ENCODE data around the gene CDH2. TPM values are rescaled to one million over a fixed set of nuclear protein-coding genes. Genes with fewer than 3 reads are reported as not detected.

Gene CDH2
- total and polyA plus RNA-seq, 2 donors (not counting 1 experiment from before 2014, with no cell fraction given) = 2.0 to 15.3 TPM

- Histone ChIP-seq H3K27ac (ENCODE audit: insufficient read depth, low read length) (no peak overlapping the region), H3K79me2 (ENCODE audit: control insufficient read depth, insufficient read depth, low read length) (no peaks in the 10 kb centered on the region), H2AFZ (ENCODE audit: low read length) (no peak overlapping the region), H3K4me2 (ENCODE audit: extremely low read depth, insufficient read depth, low read length) (no peak overlapping the region), H3K4me3 (replicated peaks in 1 of 4; ENCODE audit: control extremely low read depth in 1 of 4, insufficient read depth in 1 of 4, low read depth in 3 of 4, low read length in 4 of 4) (no peak overlapping the region), H4K20me1 (ENCODE audit: control insufficient read depth, extremely low read depth, insufficient read depth, low read length) (no peaks in the 10 kb centered on the region), H3K9me3 (ENCODE audit: control insufficient read depth, insufficient read depth, low read depth, low read length) (no peaks in the 10 kb centered on the region), H3K27me3 (ENCODE audit: control insufficient read depth, insufficient read depth, low read length) (no peaks in the 10 kb centered on the region), H3K9ac (ENCODE audit: insufficient read depth, low read length) (no peak overlapping the region), H3K4me1 (ENCODE audit: control insufficient read depth, extremely low read depth, insufficient read depth, low read length) (no peaks in the 10 kb centered on the region), H3K36me3 (ENCODE audit: control insufficient read depth, insufficient read depth, low read length) (no peaks in the 10 kb centered on the region)
- no peak for TF ChIP-seq EZH2 (IDR thresholded peaks at IDR 0.05; ENCODE audit: low read length, missing control alignments)
- TF ChIP-seq, protein P1, sequence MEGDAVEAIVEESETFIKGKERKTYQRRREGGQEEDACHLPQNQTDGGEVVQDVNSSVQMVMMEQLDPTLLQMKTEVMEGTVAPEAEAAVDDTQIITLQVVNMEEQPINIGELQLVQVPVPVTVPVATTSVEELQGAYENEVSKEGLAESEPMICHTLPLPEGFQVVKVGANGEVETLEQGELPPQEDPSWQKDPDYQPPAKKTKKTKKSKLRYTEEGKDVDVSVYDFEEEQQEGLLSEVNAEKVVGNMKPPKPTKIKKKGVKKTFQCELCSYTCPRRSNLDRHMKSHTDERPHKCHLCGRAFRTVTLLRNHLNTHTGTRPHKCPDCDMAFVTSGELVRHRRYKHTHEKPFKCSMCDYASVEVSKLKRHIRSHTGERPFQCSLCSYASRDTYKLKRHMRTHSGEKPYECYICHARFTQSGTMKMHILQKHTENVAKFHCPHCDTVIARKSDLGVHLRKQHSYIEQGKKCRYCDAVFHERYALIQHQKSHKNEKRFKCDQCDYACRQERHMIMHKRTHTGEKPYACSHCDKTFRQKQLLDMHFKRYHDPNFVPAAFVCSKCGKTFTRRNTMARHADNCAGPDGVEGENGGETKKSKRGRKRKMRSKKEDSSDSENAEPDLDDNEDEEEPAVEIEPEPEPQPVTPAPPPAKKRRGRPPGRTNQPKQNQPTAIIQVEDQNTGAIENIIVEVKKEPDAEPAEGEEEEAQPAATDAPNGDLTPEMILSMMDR (conservative IDR thresholded peaks at IDR 0.05 in 1 of 2, IDR thresholded peaks at IDR 0.05 in 1 of 2; ENCODE audit: low read depth in 1 of 2, low read length in 2 of 2) = no peak
- no peak for DNase-seq (ENCODE audit: low read depth in 2 of 2)
Measured at GRCh38 chr18:28034567-28034966, 142.4 kb downstream of the CDH2 start.

- no peaks in the 10 kb centered on the region for H3K9me3 ChIP-seq (ENCODE audit: control insufficient read depth, insufficient read depth, low read depth, low read length)
- no peak overlapping the region for H3K9ac ChIP-seq (ENCODE audit: insufficient read depth, low read length)
- no peaks in the 10 kb centered on the region for H3K27me3 ChIP-seq (ENCODE audit: control insufficient read depth, insufficient read depth, low read length)
- DNase-seq (ENCODE audit: low read depth in 2 of 2) = peak in 1 of 2 donors; percentile 50
- H3K4me1 ChIP-seq (ENCODE audit: control insufficient read depth, extremely low read depth, insufficient read depth, low read length) = no peaks in the 10 kb centered on the region
- TF ChIP-seq EZH2 (IDR thresholded peaks at IDR 0.05; ENCODE audit: low read length, missing control alignments) = no peak
- TF ChIP-seq, protein P1 (conservative IDR thresholded peaks at IDR 0.05 in 1 of 2, IDR thresholded peaks at IDR 0.05 in 1 of 2; ENCODE audit: low read depth in 1 of 2, low read length in 2 of 2) = no peak
- no peaks in the 10 kb centered on the region for H3K36me3 ChIP-seq (ENCODE audit: control insufficient read depth, insufficient read depth, low read length)
- H3K27ac ChIP-seq (ENCODE audit: insufficient read depth, low read length) = no peak overlapping the region
- no peaks in the 10 kb centered on the region for H4K20me1 ChIP-seq (ENCODE audit: control insufficient read depth, extremely low read depth, insufficient read depth, low read length)
- H3K4me3 ChIP-seq (replicated peaks in 1 of 4; ENCODE audit: control extremely low read depth in 1 of 4, insufficient read depth in 1 of 4, low read depth in 3 of 4, low read length in 4 of 4) = no peak overlapping the region
- no peaks in the 10 kb centered on the region for H3K79me2 ChIP-seq (ENCODE audit: control insufficient read depth, insufficient read depth, low read length)
- H2AFZ ChIP-seq (ENCODE audit: low read length) = no peak overlapping the region
- H3K4me2 ChIP-seq (ENCODE audit: extremely low read depth, insufficient read depth, low read length) = no peak overlapping the region
Measured at GRCh38 chr18:28032177-28032576, 144.8 kb downstream of the CDH2 start.

- no peaks in the 10 kb centered on the region for H3K79me2 ChIP-seq (ENCODE audit: control insufficient read depth, insufficient read depth, low read length)
Measured at GRCh38 chr18:28030458-28030857, 146.5 kb downstream of the CDH2 start.

More at GRCh38 chr18:28030458-28030857, 146.5 kb downstream of the CDH2 start:
- no peak overlapping the region for H3K9ac ChIP-seq (ENCODE audit: insufficient read depth, low read length)
- no peaks in the 10 kb centered on the region for H3K4me1 ChIP-seq (ENCODE audit: control insufficient read depth, extremely low read depth, insufficient read depth, low read length)
- no peak overlapping the region for H3K27ac ChIP-seq (ENCODE audit: insufficient read depth, low read length)
- no peak for DNase-seq (ENCODE audit: low read depth in 2 of 2)
- H4K20me1 ChIP-seq (ENCODE audit: control insufficient read depth, extremely low read depth, insufficient read depth, low read length) = no peaks in the 10 kb centered on the region
- H3K4me2 ChIP-seq (ENCODE audit: extremely low read depth, insufficient read depth, low read length) = no peak overlapping the region
- no peak overlapping the region for H3K4me3 ChIP-seq (replicated peaks in 1 of 4; ENCODE audit: control extremely low read depth in 1 of 4, insufficient read depth in 1 of 4, low read depth in 3 of 4, low read length in 4 of 4)
- H2AFZ ChIP-seq (ENCODE audit: low read length) = no peak overlapping the region
- no peaks in the 10 kb centered on the region for H3K27me3 ChIP-seq (ENCODE audit: control insufficient read depth, insufficient read depth, low read length)
- H3K9me3 ChIP-seq (ENCODE audit: control insufficient read depth, insufficient read depth, low read depth, low read length) = no peaks in the 10 kb centered on the region
- H3K36me3 ChIP-seq (ENCODE audit: control insufficient read depth, insufficient read depth, low read length) = no peaks in the 10 kb centered on the region
- TF ChIP-seq, protein P1 (conservative IDR thresholded peaks at IDR 0.05 in 1 of 2, IDR thresholded peaks at IDR 0.05 in 1 of 2; ENCODE audit: low read depth in 1 of 2, low read length in 2 of 2) = no peak
- TF ChIP-seq EZH2 (IDR thresholded peaks at IDR 0.05; ENCODE audit: low read length, missing control alignments) = no peak
